Endothelial cell of umbilical vein (primary cell): ENCODE measurements around the gene PRDM1.

Experiments
- CTCF ChIP-seq, 2 donors: IDR thresholded peaks; 1 replicate in 1 of 2; 2 replicates in 1 of 2; pipeline ENCODE4 v1.5.1; 2011; ENCODE audit warnings: low read length in 2 of 2, mild to moderate bottlenecking in 2 of 2, moderate library complexity in 2 of 2, control low read depth in 1 of 2, inconsistent platforms in 1 of 2, low read depth in 1 of 2; ENCODE audit not compliant: insufficient read depth in 1 of 2; ENCODE audit errors: extremely low read depth in 1 of 2
- EZH2 ChIP-seq: IDR thresholded peaks from 2 replicates; pipeline ENCODE4 v1.6.1; 2012; ENCODE audit warnings: borderline replicate concordance, low read depth, mild to moderate bottlenecking, moderate library complexity, low read length, inconsistent platforms; ENCODE audit not compliant: severe bottlenecking

DNA sequence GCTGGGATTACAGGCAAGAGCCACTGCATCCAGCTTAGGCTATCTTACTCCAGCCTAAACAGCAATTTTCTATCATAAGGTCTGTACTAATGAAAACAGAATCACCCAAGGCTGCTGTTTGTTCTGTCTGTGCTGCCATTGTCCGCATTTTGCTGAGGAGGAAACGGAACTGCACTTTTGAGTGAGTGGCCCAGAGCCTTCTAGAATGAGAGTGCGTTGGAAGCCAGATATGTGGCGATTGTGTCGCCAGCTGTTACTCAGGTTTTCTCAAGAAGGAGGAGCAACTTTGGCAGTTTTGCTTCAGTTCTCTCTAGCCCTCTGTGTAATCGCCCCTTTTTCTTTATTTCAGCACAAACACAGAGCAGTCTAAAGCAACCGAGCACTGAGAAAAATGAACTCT, 18.3 kb downstream of the PRDM1 start:
- TF ChIP-seq CTCF (IDR thresholded peaks at IDR 0.05; ENCODE audit: extremely low read depth in 1 of 2, insufficient read depth in 1 of 2, low read depth in 1 of 2, low read length in 2 of 2), result no peak
- no peak for TF ChIP-seq EZH2
